ENCODE data around the gene AARSD1.
"Not testable (repeated sequence)": the region's sequence is repeated elsewhere in the genome, so short reads cannot be mapped to it uniquely, and the experiment has no call there.

Gene AARSD1

DNA sequence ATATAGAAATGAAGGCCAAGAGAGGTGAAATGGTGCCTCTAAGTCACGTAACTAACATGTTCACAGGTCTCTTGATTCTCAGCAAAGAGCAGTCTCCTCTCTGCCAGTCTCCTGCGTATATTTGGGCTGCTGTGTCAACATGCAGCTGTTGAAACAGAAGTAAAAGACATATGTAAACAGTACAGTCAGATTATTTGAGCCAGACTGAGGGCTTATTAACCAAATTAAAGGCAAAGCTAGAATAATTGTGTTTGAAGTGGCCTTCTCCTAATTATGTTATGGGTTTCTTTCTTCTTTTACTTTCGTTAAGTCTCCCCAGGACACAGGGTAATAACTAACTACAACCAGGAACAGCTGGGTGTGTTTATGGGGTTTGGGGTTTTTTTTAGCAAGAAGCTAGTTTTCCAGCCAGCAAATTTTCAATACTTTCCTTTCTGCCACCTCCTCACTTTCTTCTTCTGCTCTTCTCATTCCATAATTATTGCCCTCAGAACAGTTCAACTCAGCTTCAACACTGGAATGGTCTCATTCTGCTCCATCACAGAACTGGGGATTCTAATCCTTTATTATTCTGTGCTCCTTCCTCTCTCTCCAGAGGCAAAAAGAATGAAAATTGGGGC lies 45.2 kb downstream of the AARSD1 start:
- no peak for DNase-seq

DNA sequence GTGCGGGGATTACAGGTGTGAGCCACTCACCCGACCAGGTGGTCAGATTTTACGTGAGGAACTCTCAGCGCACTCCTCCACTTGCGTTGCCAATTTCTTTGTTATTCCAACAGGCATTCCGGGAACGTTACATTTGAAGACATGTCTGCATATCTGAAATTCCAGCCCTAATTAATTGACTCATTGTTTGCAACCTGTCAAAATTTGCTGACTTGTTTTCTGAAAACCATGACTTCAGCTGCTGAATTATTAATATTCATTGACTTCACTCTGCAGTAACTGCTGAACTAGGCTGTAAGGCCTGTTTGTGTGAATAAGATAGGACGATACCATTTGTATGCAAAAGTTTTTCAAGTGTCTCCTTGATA lies 47.0 kb downstream of the AARSD1 start:
- no peak for DNase-seq

DNA sequence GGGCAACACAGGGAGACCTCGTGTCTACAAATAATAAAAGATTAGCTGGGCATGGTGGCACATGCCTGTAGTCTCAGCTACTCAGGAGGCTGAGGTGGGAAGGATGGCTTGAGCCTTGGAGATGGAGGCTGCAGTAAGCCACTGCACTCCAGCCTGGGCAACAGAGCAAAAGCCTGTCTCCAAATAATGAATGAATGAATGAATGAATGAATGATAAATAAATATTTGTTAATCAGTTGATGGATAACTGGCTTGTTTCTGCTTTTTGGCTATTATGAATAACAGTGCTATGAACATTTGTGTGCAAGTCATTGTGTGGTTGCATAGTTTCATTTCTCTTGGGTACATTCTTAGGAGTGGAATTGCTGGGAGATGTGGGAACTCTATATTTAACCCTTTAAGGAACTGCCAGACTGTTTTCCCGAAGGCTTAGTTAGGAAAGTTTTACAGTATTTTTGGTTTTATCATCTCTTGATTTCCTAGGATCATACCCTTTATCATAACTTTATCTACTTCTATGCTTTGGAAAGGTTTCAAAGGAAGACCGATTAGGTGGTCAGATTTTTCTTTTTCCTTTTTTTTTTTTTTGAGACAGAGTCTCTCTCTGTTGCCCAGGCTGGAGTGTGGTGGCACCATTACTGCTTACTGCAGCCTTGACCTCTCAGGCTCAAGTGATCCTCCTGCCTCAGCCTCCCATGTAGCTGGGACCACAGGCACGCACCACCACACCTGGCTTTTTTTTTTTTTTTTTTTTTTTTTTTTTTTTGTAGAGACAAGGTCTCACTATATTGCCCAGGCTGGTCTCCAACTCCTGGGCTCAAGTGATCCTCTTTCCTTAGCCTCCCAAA lies 47.6 kb downstream of the AARSD1 start:
- DNase-seq: not testable (repeated sequence)

DNA sequence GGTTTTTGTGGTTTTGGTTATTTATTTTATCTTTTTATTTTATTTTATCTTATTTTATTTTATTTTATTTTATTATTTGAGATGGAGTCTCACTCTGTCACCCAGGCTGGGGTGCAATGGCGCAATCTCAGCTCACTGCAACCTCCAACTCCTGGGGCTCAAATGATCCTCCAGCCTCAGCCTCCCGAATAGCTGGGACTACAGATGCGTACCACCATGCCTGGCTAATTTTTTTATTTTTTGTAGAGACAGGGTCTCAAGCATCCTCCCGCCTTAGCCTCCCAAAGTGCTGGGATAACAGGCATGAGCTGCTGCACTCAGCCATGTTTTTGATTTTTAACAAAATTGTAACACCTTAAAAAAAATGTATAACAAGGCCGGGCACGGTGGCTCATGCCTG lies 49.0 kb downstream of the AARSD1 start:
- not testable (repeated sequence) for DNase-seq

DNA sequence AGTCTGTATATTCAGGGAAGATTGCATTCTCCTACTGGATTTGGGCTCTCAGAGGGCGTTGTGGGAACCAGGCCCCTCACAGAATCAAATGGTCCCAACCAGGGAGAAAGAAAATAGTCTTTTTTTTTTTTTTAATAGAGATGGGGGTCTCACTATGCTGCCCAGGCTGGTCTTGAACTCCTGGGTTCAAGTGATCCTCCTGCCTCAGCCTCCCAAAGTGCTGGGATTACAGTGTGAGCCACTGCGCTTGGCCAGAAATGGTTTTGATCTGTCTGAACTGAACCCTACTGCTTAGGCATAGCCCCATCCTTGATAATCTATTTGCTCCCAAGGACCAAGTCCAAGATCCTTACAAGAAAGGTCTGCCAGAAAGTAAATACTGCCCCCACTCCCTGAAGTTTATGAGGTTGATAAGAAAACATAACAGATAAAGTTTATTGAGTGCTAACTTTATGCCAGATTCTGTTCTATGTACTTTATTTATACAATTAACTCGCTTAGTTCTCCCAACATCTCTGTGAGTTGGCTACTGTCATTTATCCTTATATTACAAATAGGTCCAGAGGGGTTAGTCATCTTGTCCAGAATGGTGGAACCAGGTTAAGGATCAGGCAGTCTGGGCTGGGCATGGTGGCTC lies 50.2 kb downstream of the AARSD1 start:
- DNase-seq: no peak

DNA sequence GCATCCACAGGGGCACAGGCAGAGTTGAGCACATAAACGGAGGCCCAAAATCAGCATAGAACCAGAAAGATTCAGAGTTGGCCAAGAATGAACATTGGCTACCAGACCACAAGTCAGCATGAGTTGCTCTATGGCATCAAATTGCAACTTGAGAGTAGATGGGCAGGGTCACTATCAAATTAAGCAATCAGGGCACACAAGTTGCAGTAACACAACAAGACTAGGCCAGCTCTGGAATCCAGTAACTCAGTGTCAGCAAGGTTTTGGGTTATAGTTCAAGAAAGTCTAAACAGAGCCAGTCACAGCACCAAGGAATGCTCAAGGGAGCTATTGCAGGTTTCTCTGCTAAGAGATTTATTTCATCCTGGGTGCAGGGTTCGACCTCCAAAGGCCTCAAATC lies 50.7 kb downstream of the AARSD1 start:
- DNase-seq: no peak

DNA sequence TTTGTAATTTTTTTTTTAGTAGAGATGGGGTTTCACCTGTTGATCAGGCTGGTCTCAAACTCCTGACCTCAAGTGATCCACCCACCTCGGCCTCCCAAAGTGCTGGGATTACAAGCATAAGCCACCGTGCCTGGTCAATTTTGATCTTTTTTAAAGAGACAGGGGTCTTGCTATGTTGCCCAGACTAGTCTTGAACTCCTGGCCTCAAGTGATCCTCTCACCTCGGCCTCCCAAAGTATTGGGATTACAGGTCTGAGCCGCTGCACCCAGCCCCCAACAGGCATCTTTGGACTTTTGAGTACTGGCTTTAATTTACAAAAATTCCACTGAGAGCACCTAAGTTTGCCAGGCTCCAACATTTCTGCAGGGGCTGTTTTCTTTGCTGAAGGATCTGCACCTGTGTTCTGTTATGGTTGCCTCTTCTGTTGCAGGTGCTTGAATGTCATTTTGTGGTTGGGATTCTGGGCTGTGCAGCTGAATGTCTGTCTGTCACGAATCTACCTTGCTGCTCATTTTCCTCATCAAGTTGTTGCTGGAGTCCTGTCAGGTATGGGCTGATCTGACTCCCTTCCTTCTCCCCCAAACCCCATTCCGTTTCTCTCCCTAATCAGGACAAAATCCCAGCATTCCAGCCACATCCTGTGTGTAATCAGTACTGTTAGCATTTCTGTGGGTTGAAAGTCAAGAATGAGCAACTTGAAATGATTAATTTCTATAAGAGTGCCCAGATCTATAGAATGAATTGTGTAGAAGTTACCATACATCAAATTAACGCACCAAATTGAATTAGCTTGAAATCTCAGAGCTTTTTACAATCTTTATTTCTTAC lies 55.2 kb downstream of the AARSD1 start:
- DNase-seq: peak; percentile 72

DNA sequence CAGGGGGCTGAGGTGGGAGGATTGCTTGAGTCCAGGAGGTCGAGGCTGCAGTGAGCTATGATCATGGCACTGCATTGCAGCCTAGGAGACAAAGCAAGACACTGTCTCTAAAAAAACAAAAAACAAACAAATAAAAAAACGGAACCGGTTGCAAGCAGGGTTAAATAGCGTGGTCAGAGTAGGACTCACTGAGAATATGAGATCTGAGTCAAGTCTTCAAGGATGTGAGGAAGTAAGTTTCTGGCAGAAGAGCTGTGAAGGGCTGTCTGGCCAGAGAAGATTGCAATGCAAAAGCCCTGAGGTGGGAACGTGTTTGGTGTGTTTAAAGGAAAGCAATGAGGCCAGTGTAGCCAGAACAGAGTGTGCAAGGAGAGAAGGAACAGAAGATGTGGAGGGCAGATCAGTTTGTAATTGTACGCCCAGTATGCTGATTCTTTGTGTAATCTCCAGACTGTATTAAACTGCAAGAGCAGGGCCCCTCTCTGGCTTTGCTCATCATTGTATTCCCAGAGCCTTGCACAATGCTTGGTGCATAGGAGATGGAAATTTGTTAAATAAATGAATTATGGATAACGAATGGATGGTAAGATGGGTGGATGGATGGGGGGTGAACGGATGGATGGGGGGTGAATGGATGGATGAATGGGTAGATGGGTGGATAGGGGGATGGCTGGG lies 57.3 kb downstream of the AARSD1 start:
- no peak for DNase-seq

DNA sequence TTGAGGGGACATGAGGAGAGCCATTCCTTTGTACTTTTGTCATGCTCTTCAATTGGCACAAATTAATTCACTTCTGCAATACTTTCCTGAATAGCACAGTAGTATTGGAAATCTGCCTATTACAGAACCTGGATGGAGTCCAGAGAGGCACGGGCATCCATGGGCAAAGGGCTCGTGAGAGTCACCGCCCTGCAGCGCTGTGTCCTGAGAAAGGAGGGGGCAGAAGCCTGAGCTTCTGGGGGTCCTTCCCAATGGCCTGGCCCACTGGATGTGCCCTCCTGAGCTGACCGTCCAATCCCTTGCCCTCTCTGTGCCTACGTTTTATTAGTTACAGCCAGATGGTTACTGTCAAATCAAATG lies 60.2 kb downstream of the AARSD1 start:
- no peak for DNase-seq

DNA sequence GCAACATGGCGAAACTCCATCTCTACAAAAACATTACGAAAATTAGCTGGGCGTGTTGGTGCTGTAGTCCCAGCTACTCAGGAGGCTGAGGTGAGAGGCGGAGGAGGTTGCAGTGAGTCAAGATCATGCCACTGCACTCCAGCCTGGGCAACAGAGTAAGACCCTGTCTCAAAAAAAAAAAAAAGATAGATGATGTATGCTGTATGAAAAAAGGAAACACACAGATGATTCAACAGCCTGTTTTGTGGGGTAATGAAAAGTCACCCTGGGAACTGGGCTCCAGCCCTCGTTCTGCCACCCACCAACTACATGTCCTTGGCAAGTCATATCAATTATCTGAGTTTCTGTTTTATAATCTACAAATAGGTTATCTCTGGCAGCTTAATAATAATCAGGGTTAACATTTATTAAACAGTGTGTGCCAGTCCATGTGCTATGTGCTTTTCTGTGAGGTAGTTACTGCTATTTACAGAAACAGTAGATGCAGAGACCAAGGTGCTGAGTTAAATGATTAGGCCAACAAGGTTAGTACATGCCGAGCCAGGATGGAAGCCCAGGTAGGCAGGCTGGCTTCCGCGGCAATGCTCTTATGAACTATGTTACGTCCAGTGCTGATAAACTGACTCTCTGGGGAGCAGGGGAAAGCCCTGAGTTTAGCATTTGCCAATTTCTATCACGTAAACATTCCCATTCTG lies 62.6 kb downstream of the AARSD1 start:
- no peak for DNase-seq

Data from NCI-H226 (cell line).